ACC112 (cell line): Measurements from ENCODE around the gene RXFP1.

Experiments used
- H2AFZ ChIP-seq: fragments of 200-600 bp; sonication (generic); one replicate; pipeline ENCODE4 v1.6.0; 2017; ENCODE audit warnings: antibody characterized with exemption, low read length; ENCODE audit not compliant: unreplicated experiment
- H3K27ac ChIP-seq: fragments of 200-600 bp; sonication (generic); 2 replicates; pipeline ENCODE4 v1.5.1; 2014; ENCODE audit warnings: low read depth, mild to moderate bottlenecking, antibody characterized with exemption, low read length, moderate library complexity
- H3K27me3 ChIP-seq: fragments of 200-600 bp; sonication (generic); 2 replicates; pipeline ENCODE4 v1.6.1; 2014; ENCODE audit warnings: mild to moderate bottlenecking, antibody characterized with exemption, low read length, moderate library complexity, mixed read lengths; ENCODE audit not compliant: insufficient read depth
- H3K36me3 ChIP-seq: fragments of 200-600 bp; sonication (generic); 2 replicates; pipeline ENCODE4 v1.6.1; 2016; ENCODE audit warnings: mild to moderate bottlenecking, antibody characterized with exemption, low read length, moderate library complexity, mixed read lengths; ENCODE audit not compliant: insufficient read depth
- H3K4me1 ChIP-seq: fragments of 200-600 bp; sonication (generic); one replicate; pipeline ENCODE4 v1.6.1; 2016; ENCODE audit warnings: low read length, mixed read lengths; ENCODE audit not compliant: insufficient read depth, unreplicated experiment, control insufficient read depth
- H3K4me3 ChIP-seq: fragments of 200-600 bp; sonication (generic); 2 replicates; pipeline ENCODE4 v1.5.1; 2014; ENCODE audit warnings: mild to moderate bottlenecking, low read depth, low read length
- H3K79me2 ChIP-seq: fragments of 200-600 bp; sonication (generic); one replicate; pipeline ENCODE4 v1.6.0; 2016; ENCODE audit warnings: low read length; ENCODE audit not compliant: control insufficient read depth, unreplicated experiment, insufficient read depth

Gene RXFP1

DNA sequence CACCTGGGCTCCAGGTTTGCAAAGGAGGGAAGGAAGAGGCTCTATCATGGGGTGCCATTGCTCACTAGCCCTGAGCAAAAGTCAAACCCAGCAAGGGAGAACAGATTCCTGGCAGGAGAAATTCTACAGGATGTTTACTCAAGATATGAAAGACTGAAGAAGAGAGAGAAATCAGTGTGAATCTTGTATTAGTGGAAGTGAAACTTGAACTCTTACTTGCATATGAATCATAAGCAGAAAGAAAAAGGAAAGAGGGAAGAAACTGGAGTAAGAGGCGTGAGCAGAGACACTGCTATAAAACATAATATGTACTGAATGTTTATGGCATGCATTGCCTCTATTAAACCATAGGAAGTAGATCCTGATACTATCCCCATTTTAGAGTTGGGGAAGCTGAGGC lies 89.1 kb downstream of the RXFP1 start:
- Histone ChIP-seq H2AFZ (peak overlapping the region; percentile 1), H3K27me3 (no peaks in the 10 kb centered on the region), H3K79me2 (no peaks in the 10 kb centered on the region), H3K4me3 (no peak overlapping the region), H3K36me3 (no peaks in the 10 kb centered on the region), H3K4me1 (peaks cover 14% of the 10 kb centered on the region), H3K27ac (no peak overlapping the region)

GRCh38 chr4:158613046-158613445 lies 91.4 kb downstream of the RXFP1 start:
- H3K4me1 ChIP-seq = peaks cover 14% of the 10 kb centered on the region

DNA sequence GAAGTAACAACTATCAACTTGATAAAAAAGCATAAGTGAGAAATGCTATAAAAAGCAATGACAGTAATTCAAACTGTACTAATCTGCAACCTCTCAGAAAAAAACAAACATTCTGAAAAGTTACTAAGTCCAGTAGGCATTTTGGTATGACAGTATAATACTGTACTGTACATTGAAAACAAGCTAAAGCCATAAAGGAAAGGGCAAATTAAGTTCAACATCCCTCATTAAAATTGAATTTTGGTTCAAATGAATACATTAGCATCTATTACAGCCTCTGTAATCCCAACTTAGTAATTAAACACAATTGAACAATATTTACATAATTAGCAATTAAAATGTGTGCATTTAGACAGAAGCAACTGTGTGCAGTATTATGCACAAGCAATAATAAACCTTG lies 96.3 kb downstream of the RXFP1 start:
- no peaks in the 10 kb centered on the region for H3K36me3 ChIP-seq
- H3K27ac ChIP-seq = no peak overlapping the region
- no peak overlapping the region for H2AFZ ChIP-seq
- H3K79me2 ChIP-seq = no peaks in the 10 kb centered on the region
- H3K27me3 ChIP-seq = no peaks in the 10 kb centered on the region
- no peaks in the 10 kb centered on the region for H3K4me1 ChIP-seq
- no peak overlapping the region for H3K4me3 ChIP-seq

More at GRCh38 chr4:158613046-158613445, 91.4 kb downstream of the RXFP1 start:
- no peaks in the 10 kb centered on the region for H3K27me3 ChIP-seq
- no peaks in the 10 kb centered on the region for H3K79me2 ChIP-seq
- no peak overlapping the region for H3K27ac ChIP-seq
- no peak overlapping the region for H3K4me3 ChIP-seq
- no peaks in the 10 kb centered on the region for H3K36me3 ChIP-seq
- no peak overlapping the region for H2AFZ ChIP-seq

DNA sequence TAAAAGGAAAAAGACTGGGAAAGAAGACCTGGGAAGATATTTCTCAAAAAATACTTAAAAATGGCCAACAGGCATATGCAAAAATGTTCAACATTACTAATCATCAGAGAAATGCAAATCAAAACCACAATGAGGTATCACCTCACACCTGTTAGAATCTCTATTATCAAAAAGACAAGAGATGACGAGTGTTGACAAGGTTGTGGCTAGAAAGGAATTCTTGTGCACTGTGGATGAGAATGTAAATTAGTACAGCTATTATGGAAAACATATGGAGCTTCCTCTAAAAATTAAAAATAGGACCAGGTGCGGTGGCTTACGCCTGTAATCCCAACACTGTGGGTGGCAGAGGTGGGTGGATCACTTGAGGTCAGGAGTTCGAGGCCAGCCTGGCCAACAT lies 100.0 kb downstream of the RXFP1 start:
- no peaks in the 10 kb centered on the region for H3K79me2 ChIP-seq
- no peaks in the 10 kb centered on the region for H3K27me3 ChIP-seq
- no peak overlapping the region for H2AFZ ChIP-seq
- no peak overlapping the region for H3K27ac ChIP-seq
- H3K36me3 ChIP-seq = no peaks in the 10 kb centered on the region
- H3K4me3 ChIP-seq = no peak overlapping the region
- no peaks in the 10 kb centered on the region for H3K4me1 ChIP-seq

- H3K27me3 ChIP-seq = no peaks in the 10 kb centered on the region
- no peak overlapping the region for H3K27ac ChIP-seq
- H3K36me3 ChIP-seq = no peaks in the 10 kb centered on the region
- no peak overlapping the region for H3K4me3 ChIP-seq
- H2AFZ ChIP-seq = no peak overlapping the region
- H3K4me1 ChIP-seq = no peaks in the 10 kb centered on the region
- no peaks in the 10 kb centered on the region for H3K79me2 ChIP-seq
These were observed 100.6 kb downstream of the RXFP1 start for GRCh38 chr4:158622251-158622650.

GRCh38 chr4:158624889-158625478 lies 103.3 kb downstream of the RXFP1 start:
- H3K79me2 ChIP-seq = no peaks in the 10 kb centered on the region
- no peak overlapping the region for H3K4me3 ChIP-seq
- H3K36me3 ChIP-seq = no peaks in the 10 kb centered on the region
- no peaks in the 10 kb centered on the region for H3K27me3 ChIP-seq
- no peaks in the 10 kb centered on the region for H3K4me1 ChIP-seq
- peak overlapping the region; percentile 37 for H2AFZ ChIP-seq
- no peak overlapping the region for H3K27ac ChIP-seq

- H3K27ac ChIP-seq = no peak overlapping the region
- H3K4me3 ChIP-seq = no peak overlapping the region
- H3K36me3 ChIP-seq = no peaks in the 10 kb centered on the region
- peaks cover 3% of the 10 kb centered on the region for H3K4me1 ChIP-seq
- H2AFZ ChIP-seq = peak overlapping the region; percentile 37
- H3K27me3 ChIP-seq = no peaks in the 10 kb centered on the region
- H3K79me2 ChIP-seq = no peaks in the 10 kb centered on the region
These were observed 103.9 kb downstream of the RXFP1 start for GRCh38 chr4:158625544-158625943.

DNA sequence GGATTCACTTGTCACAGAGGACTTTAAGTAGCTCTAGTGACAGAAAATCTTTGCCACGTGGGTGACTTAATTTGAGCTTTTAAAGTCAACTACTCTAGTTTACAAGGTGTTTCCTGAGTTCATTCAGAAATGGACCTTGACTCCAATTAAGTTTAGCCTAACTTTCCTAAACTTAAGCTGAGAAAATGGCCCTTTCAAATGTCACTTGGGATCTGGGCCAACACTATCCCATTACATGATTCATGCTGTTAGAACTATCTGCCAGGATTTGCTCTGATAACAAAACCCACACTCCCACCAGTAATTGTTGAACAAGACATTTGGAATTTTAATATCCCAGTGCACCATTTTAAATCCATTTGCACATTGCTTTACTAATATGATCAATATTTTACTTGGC lies 109.2 kb downstream of the RXFP1 start:
- no peak overlapping the region for H3K27ac ChIP-seq
- no peaks in the 10 kb centered on the region for H3K79me2 ChIP-seq
- H2AFZ ChIP-seq = no peak overlapping the region
- H3K36me3 ChIP-seq = no peaks in the 10 kb centered on the region
- H3K4me3 ChIP-seq = no peak overlapping the region
- H3K27me3 ChIP-seq = no peaks in the 10 kb centered on the region
- peaks cover 16% of the 10 kb centered on the region for H3K4me1 ChIP-seq

GRCh38 chr4:158636619-158637018 lies 114.9 kb downstream of the RXFP1 start:
- no peaks in the 10 kb centered on the region for H3K79me2 ChIP-seq
- no peaks in the 10 kb centered on the region for H3K36me3 ChIP-seq
- H3K4me1 ChIP-seq = peaks cover 4% of the 10 kb centered on the region
- H3K27ac ChIP-seq = no peak overlapping the region
- no peak overlapping the region for H2AFZ ChIP-seq
- no peak overlapping the region for H3K4me3 ChIP-seq
- H3K27me3 ChIP-seq = no peaks in the 10 kb centered on the region

- Histone ChIP-seq H2AFZ (peak overlapping the region; percentile 9), H3K27ac (no peak overlapping the region), H3K4me1 (no peaks in the 10 kb centered on the region), H3K36me3 (no peaks in the 10 kb centered on the region), H3K4me3 (no peak overlapping the region; the same call in 1 of the 2 replicates), H3K79me2 (no peaks in the 10 kb centered on the region), H3K27me3 (no peaks in the 10 kb centered on the region)
These were observed 122.7 kb downstream of the RXFP1 start for GRCh38 chr4:158644356-158644755.

- Histone ChIP-seq H3K4me3 (no peak overlapping the region; the same call in 1 of the 2 replicates), H3K27me3 (no peaks in the 10 kb centered on the region), H3K36me3 (no peaks in the 10 kb centered on the region), H3K27ac (no peak overlapping the region), H3K4me1 (no peaks in the 10 kb centered on the region), H2AFZ (peak overlapping the region; percentile 9), H3K79me2 (no peaks in the 10 kb centered on the region)
These were observed 123.1 kb downstream of the RXFP1 start for GRCh38 chr4:158644760-158645159.
